Measurements from ENCODE around the gene DCTN5.
"Not testable (repeated sequence)": the region's sequence is repeated elsewhere in the genome, so short reads cannot be mapped to it uniquely, and the experiment has no call there.

Gene DCTN5

GRCh38 chr16:23694644-23695373 lies 53.5 kb downstream of the DCTN5 start:
- DNase-seq, result peak; percentile 3 to 16

DNA sequence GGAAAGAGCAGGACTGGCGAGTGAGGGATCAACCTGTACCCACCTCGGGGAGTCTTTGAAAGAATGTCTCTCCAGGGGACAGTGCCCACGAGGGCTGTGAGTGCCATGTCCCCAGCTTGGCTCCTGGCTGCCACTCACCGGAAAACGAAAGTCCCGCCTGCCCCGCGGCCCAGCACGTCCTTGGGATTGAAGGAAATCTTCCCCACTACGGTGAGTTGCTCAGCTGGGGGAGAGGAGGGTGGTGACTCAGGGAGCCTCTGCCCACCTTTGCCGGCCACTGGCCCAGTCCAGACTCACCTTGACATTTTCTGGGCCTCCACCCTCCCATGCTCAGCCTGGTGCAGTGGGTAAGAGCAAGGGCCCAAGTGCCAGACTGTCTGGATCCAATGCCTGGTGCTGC lies 54.5 kb downstream of the DCTN5 start:
- DNase-seq, result no peak

GRCh38 chr16:23699100-23699499 lies 57.8 kb downstream of the DCTN5 start:
- no peak for DNase-seq

GRCh38 chr16:23700093-23700492 lies 58.8 kb downstream of the DCTN5 start:
- no peak for DNase-seq

DNA sequence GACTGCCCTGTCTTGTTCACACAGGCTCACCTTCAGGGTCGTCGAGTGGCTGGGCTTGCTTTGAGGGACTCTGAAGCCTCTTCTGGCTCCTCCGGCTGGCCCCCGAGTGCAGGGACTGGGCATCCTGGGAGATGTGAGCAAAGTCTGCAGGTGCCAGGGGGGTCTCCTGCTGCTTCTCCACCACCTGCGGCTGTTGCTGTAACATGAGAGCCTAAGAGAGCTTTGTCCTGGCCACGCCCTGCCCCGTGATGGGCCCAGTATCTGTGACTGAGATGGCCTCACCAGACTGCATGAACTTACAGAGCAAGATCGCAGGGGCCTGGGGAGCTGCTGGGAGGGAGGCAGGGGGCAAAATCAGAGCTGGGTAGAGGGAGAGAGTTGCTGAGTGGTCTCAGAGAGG lies 59.2 kb downstream of the DCTN5 start:
- DNase-seq, result no peak

GRCh38 chr16:23701045-23701444 lies 59.8 kb downstream of the DCTN5 start:
- DNase-seq, result no peak

- DNase-seq, result no peak
Measured at GRCh38 chr16:23702951-23703350, 61.7 kb downstream of the DCTN5 start.

DNA sequence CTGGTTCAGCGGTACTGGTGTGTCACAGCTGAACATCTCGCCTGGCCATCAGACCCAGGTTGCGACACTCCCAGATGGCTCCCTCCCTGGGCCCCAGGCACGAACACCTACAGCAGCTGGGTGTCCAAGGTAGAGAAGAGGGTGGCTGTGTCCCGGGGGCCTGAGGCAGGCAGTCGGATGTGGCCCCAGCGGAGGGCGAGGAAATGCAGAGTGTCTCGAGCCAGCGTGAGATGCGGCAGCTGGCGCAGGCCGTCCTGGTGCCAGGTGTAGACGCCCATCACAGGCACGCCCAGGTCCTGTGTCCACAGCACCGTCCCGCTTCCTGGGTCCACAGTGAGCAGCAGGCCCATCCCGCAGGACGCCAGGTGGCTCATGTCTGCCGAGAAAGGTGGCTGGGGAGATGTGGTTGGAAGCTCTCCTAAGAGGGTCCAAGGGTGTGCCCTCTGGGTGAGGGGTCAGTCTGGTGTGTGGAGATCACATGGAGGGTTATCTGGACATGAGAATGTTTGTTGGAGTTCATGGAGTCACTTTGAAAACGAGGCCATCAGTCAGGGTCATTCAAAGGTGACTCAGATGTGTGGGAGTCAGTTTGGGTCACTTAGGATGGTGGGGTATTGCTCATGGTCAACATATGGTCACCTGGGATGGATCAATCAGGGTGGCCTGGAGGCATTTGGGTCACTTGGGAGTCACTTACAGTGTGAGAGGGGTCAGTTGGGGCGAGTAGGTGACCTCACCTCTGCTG lies 63.7 kb downstream of the DCTN5 start:
- no peak for DNase-seq

GRCh38 chr16:23705517-23705902 lies 64.2 kb downstream of the DCTN5 start:
- no peak for DNase-seq

DNA sequence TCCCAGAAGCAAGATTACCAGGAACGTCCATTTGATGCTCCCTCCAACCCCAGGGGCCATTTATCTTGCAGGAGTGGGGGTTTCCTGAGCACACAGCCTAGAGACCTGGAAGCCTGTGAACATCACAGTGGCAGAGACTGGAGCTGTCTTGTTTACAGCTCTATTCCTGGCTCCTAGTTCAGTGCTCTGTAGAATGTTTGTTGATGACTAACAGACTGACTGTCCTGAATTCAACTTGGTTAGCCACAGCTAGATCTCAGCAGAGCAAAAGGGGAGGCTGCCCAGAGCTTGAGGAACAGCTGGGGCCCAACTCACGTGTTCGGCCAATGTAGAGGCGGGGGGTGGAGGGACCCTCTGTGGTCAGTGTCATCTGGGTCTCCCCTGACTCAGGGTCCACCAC lies 65.2 kb downstream of the DCTN5 start:
- no peak for DNase-seq

- DNase-seq, result no peak
Measured at GRCh38 chr16:23709536-23709935, 68.3 kb downstream of the DCTN5 start.

- no peak for DNase-seq
Measured at GRCh38 chr16:23710008-23710407, 68.7 kb downstream of the DCTN5 start.

DNA sequence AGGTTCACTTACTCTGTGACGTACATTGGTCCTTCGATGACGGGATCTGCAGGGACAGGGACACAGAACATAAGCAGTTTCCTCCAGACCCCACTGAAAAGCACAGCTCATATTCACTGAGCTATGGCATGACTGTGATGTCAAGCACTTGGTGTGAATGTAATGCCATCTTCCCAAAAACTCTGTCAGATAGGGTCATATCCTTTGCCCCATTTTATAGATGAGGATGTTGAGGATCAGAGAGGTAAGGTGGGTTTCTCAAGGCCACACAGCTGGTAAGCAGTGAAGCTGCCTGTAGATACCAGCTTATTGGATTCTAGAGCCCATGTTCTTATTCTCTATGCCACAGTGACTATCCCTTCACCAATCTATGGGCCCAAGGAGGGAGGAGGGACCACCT lies 69.2 kb downstream of the DCTN5 start:
- DNase-seq, result no peak

GRCh38 chr16:23711785-23712184 lies 70.5 kb downstream of the DCTN5 start:
- DNase-seq, result no peak

DNA sequence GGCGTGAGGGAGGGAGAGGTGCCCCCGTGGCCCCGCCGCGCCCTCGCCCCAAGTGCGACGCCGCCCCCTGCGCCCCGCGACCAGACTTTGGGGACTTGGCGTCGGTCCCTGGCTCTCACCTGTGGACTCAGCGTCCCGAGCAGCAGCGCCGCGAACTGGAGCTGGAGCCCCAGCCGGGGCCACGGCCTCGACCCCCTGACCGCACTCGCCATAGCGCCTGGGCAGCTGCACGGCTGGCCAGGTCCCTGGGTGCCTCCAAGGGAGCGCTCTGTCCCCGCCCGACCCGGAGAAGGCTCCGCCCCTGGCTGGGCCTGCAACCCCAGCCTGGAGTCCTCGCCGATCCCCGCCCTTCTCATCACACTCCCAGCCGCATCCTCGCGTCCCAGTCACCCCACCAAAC lies 71.7 kb downstream of the DCTN5 start, which contains the start of gene ERN2:
TSS of gene ERN2 (minus strand) at position 247 of the 400 bp plus-strand sequence. CDS start at position 212, 35 bp downstream.
- no peak for DNase-seq

DNA sequence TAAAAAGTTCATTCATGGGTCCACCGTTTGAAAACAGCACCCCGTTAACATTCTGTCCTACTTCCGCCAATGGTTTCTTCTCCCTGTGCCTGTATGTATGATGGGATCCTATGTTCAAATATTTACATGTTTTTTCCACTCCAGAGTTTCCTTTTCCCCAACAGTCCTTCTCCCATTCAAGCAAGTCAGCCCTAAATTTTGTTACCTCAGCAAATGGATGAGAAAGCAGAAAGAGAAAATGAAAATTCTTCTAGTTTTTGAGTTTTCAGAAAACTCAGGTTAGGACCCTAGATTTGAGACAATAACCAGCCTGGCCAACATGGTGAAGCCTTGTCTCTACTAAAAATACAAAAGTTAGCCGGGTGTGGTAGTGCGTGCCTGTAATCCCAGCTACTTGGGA lies 75.2 kb downstream of the DCTN5 start:
- DNase-seq, result no peak

DNA sequence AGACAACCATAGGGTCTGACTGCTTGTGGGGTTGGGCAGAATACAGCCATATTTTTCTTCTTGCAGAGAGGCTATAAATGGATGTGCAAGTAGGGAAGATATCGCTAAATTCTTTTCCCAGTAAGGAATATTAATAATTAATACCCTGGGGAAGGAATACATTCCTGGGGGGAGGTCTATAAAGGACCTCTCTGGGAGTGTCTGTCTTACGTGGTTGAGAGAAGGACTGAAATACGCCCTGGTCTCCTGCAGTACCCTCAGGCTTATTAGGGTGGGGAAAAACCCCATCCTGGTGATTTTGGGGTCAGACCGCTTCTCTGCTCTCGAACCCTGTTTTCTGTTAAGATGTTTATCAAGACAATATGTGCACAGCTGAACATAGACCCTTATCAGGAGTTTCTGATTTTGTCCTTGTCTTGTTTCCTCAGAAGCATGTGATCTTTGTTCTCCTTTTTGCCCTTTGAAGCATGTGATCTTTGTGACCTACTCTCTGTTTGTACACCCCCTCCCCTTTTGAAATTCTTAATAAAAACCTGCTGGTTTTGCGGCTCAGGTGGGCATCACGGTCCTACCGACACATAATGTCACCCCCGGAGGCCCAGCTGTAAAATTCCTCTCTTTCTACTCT lies 81.5 kb downstream of the DCTN5 start:
- DNase-seq, result not testable (repeated sequence)

GRCh38 chr16:23724096-23724784 lies 83.0 kb downstream of the DCTN5 start:
- DNase-seq, result no peak

GRCh38 chr16:23724785-23725131 lies 83.5 kb downstream of the DCTN5 start:
- no peak for DNase-seq

DNA sequence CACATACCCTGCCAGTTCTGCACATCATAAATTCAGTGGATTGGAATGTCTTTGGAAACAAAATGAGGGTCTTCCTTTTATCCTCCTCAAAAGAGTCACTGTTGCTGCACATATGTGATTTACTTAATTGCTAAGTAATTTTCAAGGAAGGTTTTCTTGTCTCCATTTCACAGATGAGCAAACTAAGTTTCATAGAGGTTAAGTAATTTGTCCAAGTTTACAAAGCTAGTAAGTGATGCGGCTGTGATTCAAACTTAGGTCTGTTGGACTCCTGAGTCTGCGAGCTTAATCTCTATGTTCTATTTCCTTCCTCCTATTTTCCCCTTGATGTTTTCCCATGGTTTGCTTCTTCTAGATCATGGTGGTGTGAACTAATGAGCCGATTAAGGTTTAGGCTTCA lies 85.4 kb downstream of the DCTN5 start:
- no peak for DNase-seq

Measured in SHP77 (cell line).